SIG-M5 treated with dmso at 0.1 percent for 504 hours (cell line): ENCODE measurements around the gene GRPEL2.
"Not testable (repeated sequence)": the region's sequence is repeated elsewhere in the genome, so short reads cannot be mapped to it uniquely, and the experiment has no call there.

ENCODE experiments used
- DNase-seq: peaks from one replicate; lab custom pipeline; 2025; ENCODE audit not compliant: unreplicated experiment; lab: John Stamatoyannopoulos, UW

GRPEL2 gene

DNA sequence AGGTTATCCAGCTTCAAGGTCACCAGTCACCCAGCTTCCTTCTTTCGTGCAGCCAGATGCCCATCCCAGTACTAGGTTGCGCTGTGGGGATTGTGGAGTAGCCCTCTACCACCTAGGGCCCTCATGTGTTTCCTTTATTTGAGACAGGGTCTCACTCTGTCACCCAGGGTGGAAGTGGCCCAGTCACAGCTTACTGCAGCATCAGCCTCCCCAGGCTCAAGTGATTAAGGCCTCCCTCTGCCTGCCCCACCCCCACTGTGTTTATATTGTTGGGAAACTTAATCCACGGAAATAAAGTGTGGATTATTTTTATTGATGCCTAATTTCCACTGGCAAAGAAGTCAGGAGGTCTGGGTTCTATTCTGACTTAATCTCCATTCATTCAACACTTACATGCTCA is 29.5 kb downstream of the GRPEL2 start:
- DNase-seq, result no peak

DNA sequence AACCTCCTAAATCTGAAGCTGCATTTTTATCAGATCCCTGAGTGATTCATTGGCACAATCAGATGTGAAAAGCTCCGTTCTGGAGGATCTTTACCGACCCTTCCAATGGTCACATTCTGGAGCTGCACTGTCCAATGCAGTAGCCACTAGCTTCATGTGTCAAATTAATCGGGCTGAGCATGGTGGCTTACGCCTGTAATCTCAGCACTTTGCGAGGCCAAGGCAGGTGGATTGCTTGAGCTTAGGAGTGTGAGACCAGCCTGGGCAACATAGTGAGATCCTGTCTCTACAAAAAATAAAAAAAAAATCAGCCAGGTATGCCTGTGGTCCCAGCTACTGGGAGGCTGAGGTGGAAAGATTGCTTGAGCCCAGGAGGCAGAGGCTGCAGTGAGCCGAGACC is 30.1 kb downstream of the GRPEL2 start:
- DNase-seq, result no peak

DNA sequence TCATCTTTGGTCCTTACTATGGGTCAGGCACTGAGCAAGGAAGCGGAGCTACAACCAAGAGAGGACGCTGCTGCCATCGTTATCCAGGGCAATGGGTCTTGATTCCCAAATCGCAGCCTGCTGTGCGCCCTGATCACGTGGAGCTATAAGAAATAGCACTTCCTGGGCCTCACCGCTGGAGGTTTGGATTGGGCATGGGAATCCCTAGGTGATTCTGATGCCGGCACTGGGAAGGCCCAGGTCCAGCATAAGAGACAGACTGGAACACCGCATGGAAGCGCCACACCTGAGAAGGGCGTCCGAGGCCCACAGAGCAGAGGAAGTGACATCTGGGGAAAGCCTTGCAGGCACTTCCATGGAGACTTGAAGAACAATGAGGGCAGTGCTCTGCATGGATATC is 30.8 kb downstream of the GRPEL2 start:
- DNase-seq, result no peak

DNA sequence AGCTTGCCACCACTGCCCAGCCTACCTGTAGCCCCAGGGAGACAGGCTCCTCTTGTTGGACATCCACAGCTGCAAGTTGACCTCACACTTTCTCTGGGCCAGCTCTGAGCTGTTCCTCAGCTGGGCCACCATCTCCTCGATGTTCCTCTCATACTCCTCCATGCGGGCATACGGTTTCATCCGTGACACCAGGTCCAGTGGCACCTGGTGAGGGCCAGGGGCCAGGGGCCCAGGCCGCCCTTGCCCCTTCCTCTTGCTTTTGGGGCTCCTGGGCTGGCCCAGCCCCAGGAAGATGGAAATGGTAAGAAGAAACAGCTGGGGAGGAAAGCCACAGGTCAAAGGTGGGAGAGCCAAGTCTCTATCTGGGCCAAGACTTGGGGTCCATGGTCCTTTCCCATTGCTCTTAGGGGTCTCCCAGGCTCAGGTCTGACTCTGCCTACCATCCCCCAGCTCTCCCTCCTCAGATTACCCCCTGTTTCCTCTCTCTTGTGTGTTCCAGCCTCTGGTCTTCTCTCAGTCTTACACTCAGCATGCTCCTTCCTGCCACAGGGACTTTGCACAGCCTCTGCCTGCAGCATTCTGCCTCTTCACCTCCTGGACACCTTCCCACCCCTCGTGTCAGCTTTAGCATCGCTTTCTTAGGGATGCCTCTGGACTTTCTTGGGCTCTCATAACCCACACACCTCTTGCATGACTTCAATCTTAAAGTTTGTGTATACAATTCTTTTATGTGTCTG is 31.6 kb downstream of the GRPEL2 start:
- no peak for DNase-seq

DNA sequence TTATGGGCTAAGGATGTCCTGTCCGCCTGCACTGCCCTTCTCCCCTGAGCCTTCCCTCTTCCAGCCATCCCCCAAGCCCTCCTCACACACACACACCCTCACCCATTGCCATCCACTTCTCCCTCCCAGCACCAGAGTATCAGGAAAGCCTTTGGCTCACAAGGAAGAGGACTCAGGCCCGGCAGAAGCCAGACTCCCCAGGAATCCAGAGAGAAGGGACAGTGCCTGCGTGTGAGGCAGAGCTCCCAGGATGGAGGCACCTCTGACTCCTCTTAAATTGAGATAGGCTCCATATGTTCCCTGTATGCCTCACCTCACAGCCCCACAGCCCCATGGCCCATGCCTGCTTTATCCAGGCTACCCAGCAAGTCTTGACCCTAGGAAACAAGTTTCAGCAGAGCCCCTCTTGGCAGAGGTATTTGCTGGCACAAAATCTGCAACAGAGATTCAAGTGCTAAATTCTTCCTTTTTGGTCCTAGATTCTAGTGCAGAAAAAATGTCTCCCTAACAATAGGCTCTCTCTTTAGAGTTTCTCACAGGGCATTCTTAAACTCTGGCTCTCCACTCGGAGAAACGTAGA is 33.0 kb downstream of the GRPEL2 start:
- DNase-seq, result no peak

DNA sequence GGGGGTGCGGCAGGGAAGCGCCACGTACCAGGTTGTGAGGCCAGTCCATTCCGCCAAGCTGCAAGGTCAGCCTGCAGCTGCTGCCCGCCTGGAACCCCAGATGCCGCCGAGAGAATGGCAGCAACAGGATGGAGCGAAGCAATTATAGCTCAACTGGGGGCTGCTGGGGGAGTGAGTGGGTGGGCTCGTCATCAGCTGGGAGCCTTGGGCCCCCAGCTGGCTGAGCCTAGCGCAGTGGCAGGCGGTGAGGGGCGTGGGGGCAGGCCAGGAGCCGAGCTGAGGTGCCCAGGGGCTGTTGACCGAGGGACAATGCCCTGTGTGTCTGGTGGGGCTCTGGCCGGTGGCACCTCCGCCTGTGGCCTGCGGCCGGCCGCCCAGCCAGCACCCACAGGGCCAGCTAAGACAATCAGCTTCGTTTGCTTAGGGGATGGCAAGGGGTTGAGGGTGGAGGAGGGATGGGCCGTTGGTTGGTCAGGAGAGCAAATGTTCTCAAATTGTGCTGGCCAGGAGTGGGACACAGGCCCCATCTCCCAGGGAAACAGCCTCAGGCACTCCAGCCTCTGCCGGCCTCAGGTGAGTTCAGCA is 34.0 kb downstream of the GRPEL2 start, which contains the start of gene IL17B:
Gene IL17B (minus strand): TSS at position 116 of the 585 bp plus-strand sequence. CDS start 67 bp downstream, at position 49.
- DNase-seq, result no peak

DNA sequence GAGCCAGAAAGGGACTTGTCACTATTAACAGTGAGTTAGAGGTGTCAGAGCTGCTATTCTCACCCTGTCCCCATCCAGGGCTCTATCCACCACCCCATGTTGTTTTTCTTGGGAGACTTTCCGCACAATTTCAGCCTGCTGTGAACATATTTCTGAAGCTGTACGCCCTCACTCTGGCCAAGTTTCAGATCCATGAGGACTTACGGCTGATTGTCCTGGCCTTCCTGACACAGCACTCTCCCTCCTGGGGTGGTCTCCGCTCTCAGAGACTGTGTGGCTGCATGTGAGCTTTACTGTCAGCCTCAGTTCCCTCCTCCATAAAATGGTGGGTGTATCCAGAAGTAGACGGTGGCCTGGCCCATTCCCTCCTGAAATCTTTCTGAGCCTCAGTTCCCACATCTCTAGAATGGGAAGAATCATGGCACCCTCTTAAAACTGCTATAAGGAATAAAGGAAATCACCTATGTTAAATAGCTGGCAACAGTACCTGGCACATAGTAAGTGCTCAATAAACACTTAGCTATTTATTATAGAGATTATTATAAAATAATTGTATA is 34.6 kb downstream of the GRPEL2 start:
- DNase-seq, result no peak

DNA sequence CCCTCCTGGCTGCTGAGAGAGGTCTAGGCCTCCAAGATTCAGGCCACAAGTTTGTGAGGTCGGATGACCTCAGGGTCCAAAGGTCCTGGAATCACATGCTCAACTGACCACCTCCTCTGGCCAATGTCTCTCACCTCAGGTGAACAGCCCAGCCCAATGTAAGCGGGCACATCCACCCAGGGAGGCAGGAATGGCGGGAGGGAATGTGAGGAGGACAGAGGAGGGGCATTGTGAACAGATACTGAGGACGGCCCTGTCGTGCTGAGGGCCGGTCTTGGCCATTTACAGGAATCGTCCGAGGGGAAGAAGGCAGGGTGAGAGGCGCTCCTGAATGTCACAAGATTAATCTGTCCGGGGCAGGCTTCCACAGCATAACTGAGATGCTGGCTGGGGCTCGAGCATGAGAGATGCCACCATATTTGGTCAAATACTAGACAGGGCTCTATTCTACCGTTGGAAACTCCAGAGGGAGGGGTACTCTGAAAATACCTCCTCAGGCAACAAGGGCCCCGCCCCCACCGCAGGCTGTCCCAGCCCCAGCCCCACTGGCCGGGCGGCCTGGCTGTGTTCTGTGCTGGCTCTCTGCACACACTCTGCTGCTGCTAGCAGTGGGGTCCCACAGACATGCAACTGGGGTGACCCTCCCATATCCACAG is 35.3 kb downstream of the GRPEL2 start:
- no peak for DNase-seq

DNA sequence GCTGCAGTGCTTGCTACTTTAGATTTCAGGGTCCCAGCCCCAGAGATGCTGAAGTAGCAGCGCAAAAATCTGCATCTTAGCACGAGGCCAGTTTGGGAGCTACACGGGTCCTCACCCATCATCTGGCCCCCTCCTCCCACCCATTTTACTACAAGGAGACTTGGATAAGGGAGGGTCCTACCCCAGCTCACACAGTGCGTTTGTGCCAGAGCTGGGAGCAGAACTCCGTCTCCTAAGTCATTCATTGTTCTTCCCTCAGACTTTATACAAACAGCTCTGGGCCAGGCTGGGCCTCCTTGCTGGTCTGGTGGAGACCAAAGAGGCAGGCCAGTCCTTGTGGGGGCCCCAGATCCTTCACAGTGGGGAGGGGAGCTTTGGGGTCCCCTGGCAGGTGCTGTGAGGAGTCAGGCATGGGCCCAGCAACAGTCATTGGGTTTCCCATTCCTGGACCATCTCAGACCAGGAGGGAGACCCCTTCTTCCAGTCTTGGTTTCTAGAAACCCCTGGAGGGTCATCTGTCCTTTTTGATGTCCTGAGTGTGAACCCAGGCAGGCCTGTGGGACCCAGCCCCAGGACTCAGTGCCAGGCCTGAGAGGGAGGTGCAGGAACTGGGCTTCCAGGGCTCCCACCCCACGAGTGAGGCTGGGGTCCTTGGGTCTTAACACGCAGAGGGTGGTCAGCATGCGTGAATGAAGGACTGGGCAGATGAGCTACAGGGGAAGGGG is 36.1 kb downstream of the GRPEL2 start:
- no peak for DNase-seq

DNA sequence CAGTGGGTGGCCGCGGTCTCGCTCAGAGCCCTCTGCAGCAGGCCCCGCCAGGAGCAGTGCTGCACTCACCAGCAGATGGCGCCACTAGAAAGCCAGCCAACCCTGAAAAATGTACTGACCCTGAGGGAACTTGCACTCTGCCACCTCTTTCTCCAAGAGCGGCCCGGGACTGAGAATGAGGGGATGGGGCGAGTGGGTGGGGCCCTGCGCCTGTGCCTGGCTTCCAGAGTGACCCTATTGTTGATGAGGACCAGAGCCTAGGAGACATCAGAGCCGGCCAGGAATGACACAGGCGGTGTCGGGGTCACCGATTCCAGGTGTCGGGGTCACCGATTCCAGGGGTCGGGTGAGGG is 36.7 kb downstream of the GRPEL2 start:
- DNase-seq, result peak; percentile 70

DNA sequence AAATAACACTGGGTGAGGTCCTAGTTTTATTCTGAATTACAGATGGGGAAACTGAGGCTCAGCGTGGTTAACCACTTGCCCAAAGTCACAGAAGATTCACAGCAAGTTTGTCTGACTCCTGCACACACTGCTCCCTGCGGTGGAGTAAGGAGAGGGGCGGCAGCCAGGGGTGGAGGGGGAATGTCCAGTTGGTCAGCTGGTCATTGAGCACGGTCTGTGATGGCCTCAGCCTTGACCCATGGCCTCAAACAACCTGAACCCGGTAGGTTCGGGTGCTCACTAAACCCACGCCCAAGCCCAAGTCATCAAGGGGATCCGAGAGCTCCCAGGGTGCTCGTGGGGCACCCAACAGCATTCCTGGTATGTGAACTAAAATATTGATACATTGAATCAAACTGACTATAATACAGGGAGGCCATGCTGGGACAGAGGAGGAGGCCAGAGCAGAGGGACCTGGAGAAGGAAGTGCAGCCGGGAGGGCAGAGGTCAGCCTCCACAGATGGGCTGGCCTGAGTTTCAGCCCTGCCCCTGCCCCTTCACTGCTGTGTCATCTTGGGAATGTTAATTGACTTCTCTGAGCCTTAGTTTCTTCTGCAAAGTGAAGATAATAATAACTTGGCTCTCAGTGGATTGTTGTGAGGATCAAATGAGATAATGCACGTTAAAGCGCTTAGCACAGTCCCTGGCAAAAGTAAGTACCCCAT is 37.4 kb downstream of the GRPEL2 start:
- no peak for DNase-seq

DNA sequence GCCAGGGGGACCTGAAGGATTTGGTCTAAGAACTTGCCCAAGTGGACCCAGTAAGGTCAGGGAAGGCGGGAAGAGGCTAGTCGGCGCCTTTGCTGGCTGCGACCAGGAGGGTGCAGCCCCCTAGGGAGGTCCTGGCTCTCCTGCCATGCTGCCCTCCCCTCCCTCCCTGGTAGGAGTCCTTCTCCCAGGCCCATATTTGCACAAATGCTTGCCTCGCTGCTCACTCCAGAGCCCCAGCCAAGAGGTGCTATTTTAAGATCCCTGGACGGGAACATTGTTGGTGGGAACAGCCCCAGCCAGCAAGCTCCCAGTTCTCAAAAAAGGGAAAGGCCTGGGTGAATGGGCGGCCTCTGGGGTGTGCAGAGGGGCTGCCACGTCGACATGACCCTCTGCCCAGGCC is 38.1 kb downstream of the GRPEL2 start:
- no peak for DNase-seq

DNA sequence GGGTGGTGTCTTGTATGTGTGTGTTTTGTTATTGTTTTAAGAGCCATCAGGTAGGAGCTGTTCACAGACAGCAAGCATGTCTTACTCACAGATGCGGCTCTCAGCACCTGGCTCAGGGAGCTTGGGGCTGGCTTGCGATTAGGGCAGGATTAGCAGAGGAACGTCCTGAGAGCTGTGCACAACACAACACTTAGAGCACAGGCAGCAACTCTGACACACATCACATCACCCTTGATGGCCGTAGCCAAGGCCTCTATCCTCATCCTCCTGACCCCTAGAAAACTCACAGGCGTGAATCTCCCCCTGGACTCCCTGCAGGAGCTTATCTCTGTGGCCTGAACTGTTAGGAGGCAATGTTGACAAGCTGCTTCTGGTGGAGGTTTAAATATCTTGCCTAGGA is 40.9 kb downstream of the GRPEL2 start:
- DNase-seq, result no peak

DNA sequence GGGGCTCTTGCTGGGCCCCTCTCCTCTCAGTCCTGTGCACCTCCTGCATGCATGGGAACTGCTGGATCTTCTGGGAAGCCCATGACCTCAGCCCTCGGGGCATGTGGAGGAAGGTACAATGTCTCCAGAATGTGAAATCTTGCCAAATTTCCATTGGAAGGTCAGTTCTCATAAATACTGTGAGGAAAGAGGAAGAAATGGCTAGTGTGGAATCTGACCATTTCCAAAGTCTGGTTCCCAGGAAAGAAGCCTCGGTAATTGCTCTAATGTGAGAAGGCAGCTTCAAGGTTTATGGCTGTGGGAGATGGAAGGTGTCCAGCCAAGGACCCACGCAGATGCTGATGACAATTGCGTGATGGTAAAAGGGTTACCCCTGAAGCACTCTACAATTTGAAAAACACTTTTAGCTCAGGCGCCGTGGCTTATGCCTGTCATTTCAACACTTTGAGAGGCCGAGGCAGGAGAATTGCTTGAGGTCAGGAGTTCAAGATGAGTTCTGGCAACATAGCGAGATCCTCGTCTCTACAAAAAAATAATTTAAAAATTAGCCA is 41.9 kb downstream of the GRPEL2 start:
- DNase-seq, result no peak

DNA sequence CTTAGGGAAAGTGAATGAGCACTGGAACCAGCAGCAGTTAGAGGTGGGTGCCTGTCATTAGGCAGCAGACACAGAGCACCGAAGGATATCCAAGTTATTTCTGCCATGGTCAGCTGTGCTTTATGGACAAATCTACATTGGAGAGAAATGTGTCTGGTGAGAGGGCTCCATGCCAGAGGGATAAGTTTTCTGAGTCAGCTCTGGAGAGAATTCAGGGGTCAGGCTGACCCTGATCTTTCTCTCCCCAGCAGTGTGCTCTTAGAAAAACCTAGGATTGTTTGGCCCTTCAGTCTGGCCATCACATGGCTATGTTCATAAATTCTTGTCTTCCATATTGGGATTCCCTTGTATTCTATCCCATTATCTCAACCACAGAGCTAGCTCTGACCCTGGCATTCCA is 42.7 kb downstream of the GRPEL2 start:
- no peak for DNase-seq

DNA sequence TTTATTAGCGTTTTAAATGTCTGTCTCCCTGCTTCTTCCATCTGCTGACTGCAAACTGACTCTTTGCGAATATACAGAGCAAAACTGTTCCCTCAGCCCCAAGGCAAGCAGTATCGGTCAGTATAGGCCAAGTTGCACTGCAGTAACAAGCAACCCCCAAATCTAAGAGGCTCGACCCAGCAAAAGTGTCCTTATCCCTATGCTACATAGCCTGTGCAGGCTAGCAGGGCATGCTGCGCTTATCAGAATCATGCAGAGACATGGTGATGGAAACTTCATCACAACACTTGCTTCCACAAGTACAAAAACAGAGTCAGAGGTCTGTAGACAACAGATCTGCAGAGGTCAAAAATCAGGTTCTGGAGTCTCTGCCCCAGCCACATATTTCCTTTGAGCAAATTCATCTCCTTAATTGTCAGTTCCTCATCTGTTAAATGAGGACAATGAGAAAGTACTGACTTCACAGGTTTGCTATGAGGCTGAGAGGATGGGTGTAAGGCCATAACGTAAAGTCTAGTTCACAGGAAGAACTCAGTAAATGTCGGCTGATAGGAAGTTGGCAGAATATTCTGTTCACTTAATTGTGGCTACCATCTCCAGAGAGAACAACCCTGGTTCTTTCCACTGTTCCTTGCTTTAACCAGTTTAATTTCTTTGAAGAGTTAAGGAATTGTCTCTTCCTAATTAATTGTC is 43.3 kb downstream of the GRPEL2 start:
- no peak for DNase-seq

DNA sequence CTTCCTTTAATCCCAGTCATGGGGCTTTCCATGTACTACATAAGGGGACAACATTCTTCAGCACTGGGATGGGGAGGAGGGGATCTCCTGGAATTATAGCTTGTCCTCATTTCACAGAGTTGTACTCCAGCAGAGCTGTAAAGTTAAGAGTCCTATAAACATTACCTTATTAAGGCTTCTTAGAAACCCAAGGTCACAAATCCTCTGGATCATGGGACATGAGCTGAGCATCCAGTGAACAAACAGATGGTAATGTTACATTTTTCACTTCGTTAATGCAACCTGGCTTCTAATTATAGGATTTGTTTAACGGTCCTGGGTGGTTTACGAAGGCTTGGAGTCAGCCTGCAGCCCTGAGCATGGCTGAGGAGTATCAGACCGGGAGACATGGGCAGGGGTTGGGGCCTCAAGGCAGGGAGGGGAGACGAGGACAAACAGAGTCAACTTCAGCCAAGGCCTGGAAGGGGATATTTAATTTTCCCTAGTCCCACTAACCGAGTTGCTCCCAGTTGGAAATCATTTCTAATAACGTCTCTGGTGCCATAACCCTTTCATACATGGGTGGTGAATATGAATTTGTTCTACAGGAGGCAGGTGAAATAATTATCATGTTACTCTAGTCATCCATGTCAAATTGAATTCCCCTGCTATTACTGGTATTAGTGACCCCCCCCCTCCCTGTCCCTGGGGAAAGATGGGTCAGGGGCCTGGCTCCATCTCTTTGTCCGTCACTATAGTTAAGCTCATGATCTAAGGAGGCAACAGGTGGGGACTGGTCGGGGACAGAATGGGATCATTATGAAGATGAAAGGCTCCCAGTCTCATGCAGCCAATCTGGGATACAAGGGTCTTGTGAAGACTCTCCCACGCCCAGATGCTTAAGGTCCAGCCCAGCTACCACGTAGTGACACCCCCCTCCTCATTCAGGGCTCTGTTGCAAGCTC is 44.5 kb downstream of the GRPEL2 start:
- DNase-seq, result no peak

DNA sequence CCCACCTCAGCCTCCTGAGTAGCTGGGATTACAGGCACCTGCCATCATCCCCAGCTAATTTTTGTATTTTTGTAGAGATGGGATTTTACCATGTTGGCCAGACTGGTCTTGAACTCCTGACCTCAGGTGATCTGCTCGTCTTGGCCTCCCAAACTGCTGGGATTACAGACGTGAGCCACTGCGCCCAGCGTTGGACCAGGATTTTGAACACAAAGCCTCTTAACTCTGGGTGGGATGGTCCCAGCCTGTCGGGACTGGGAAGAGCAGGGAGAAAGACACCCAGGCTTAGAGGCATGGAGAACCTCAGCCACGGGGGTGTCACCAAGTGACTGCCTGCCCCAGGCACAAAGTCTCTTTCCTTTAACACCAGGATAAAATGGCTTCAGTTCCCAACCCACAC is 45.8 kb downstream of the GRPEL2 start:
- DNase-seq, result not testable (repeated sequence)

DNA sequence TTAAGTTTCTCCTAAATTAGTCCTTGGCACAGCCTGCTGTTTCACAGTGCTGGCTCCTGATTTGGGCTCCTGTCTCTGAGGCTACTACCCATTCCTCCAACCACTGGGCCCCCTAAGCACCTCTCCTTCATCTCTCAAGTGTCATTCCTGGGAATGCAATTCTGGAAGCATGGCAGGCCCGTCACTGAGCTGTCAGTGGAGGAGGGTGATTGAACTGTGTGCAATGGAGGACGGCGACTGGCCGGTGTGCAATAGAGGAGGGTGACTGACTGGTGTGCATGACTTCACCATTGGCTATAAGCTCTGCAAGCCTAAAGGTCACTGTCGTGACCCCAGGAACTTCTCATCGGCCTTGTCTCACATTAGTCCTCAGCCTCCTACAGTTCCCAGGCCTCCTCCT is 46.2 kb downstream of the GRPEL2 start:
- DNase-seq, result no peak
